Renal pelvis (tissue), 4 donors: ENCODE results near the gene OSBPL6. TPM values are rescaled to one million over a fixed set of nuclear protein-coding genes. Genes with fewer than 3 reads are reported as not detected.

Source experiments
- DNase-seq: peaks from one replicate; pipeline ENCODE4 v3.0.0-alpha.2; 2013
- polyA plus RNA-seq, 3 donors: library from polyadenylated mRNA; unstranded; fragments of 120-200 nt; gene quantifications; one replicate each; pipeline ENCODE4 v1.2.1, GENCODE V29; 2013; ENCODE audit not compliant: insufficient read length in 3 of 3

Gene OSBPL6
- polyA plus RNA-seq, 3 donors = 6.0 to 6.9 (median 6.5) TPM

DNA sequence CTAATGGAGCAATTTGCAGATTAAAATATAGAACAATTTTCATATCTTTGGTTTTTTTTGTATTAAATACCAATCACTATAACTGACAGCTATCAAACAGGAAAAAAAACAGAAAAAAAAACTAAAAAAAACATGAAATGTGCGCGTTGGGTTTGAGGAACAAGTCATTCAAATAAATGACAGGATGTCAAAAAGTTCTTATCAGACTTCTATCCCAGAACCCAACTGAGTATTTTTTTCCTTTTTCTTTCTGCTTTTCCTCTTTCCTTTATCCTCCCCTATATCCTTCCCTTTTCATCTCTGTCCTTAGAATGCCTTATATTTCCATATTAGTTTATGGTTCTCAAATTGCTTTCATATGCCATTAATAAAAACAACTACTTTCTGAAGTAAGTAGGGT lies 242.3 kb downstream of the OSBPL6 start:
- no peak for DNase-seq

DNA sequence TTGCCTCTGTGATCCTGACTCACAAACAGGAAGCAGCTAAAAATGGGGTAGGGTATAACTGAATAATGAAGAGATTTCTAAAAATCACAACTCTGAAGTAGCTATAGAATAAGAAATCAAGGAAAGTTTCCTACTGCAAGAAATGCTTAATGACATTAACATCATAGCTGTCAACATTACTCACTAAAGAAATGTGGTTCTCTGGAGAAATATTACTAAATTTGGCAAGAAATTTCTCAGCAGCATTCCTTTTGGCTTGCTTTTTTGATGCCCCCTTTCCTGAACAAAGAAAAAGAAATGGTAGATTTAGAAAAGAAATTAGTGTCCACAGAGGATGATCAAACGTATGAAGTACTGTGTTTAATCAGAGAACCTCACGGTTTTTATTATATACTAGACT lies 247.1 kb downstream of the OSBPL6 start:
- no peak for DNase-seq

GRCh38 chr2:178448968-178449661 lies 254.8 kb downstream of the OSBPL6 start:
- no peak for DNase-seq

DNA sequence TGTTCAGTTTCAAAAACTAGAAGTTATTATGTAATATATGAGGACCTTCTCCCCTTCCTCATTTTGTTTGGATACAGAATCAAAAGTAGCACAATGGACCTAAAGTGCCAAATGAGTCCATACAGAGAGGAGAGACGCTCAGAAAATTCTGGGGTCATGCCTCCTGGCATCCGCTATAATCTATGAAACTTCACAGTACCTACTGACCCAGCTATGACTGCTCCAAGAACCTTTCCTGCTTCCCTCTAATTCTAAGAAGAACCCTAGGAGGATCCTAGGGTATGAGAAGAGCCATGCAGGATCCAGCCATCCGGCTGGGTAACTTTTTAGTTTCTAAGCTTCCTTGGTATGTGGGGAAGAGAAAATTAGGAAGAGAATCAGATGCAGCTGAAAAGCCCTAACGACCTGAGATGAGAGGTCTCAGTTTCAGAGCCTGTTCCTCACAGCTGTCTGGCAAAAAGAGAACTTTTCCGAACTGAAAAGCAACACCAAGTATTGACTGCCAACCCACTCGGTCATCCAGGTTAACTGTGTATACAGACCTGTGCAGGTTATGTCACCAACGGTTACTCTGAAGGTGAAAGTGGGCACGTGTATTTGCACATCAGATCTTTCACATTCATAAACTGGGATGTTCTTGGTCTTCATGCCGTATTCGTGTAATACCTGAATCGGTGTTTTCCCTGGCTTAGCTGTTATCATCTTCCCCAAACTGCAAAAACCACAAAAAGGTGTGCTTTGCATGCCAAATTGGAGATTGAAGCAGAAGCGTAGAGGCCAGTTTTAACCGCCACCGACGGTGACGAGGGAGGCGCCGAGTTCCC lies 255.6 kb downstream of the OSBPL6 start:
- peak; percentile 3 for DNase-seq

DNA sequence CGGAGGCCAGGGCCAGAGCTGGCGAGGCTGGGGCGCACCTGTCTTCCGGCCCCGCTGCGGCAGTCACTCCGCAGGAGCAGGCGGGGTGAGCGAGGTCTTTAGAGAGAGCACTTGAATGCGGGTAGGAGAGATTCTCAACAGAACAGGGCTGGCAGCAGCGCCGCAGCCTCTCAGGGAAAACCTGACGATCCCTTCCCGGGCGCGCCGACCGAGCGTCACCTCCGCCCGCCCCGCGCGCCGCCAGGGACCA lies 256.1 kb downstream of the OSBPL6 start:
- DNase-seq = no peak

DNA sequence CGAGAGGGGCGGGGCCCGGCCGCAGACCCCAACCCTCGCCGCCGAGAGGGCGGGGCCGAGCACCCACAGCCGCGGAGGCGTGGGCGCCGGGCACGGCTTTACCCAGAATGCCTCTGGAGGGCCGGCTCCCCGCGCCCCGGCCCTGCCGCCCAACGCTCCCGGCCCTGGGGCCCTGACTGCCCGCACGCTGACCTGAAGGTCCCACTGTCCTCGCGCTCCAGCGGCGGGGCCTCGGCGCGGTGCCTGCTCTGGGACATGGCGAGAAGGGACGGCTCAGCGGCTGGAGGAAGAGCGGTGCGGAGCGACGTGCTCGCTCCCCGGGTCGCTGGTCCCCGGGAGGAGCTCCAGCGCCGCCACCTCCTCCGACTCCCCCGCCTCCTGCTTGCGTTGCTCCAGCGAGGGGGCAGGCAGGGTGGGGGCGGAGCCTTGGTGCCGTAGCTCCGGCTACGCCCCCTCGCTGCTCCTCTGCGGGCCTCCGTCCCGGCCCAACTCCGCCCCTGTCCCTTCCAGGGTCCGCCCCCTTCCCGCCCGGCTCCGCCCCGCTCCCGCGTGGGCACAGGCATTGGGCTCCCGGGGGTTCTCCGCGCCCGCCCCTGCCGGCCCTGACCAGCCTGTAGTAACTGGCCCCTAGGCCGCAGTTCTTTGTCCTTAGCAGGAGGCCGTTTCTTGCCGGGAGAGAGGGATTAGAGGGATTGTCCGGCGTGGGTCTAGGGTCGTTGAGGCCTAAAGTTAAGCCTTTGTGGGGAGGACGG lies 256.6 kb downstream of the OSBPL6 start, which contains the start of the genes PJVK and PRKRA:
Gene PJVK, plus strand, starts transcription at position 605 of the 752 bp plus-strand sequence. CDS start 2,032 bp downstream, outside the sequence.
Gene PRKRA, minus strand, starts transcription at position 402 of the 752 bp plus-strand sequence. Its CDS starts 145 bp downstream, at position 257.
- peak; percentile 97 for DNase-seq

DNA sequence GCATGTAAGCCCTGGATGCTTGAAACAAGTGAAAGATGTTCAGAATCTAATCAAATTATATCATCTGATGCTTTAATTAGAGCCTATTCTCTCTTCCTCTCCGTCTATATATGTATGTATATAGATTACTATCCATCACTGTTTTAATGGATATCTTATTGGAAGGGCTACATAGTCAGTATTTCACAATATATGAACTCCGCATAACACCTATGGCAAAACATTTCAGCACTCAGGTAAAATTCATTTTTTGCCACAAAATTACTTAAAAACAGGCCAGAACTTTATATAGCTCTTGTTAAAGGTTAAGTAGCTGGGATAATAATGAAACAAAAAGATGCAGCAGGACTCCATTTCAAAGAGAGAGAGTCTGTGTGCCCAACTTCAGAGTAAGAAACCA lies 258.0 kb downstream of the OSBPL6 start:
- DNase-seq = no peak

Other genes starting within 250 kb of the OSBPL6 start
- 1 to 10 TPM; 6.9 to 8.8 (median 8.3) TPM for gene PDE11A, start 121.7 kb upstream of the OSBPL6 start, polyA plus RNA-seq
- 10 to 100 TPM; 18.5 to 25.6 (median 23.1) TPM for gene RBM45, start 82.1 kb upstream of the OSBPL6 start, polyA plus RNA-seq